ENCODE measurements around the gene DCDC2B. TPM values are rescaled to one million over a fixed set of nuclear protein-coding genes. Genes with fewer than 3 reads are reported as not detected.

The DCDC2B gene
- total RNA-seq, 1 experiment from 2014 or later: not detected

- TF ChIP-seq AFF4 (CRISPR knock-in tag; IDR thresholded peaks at IDR 0.05; ENCODE audit: borderline replicate concordance): no peak
These were observed 16.5 kb upstream of the DCDC2B start (continued) for GRCh38 chr1:32192220-32192948.

GRCh38 chr1:32194984-32195383 is 13.9 kb upstream of the DCDC2B start:
- no peak for ATAC-seq
- no peak overlapping the region for H3K27ac Mint-ChIP-seq
- no peaks in the 10 kb centered on the region for H3K9me3 Mint-ChIP-seq
- DNase-seq (ENCODE audit: low spot score): no peak
- POLR2A ChIA-PET: no interaction called here
- CTCF ChIA-PET: no interaction called here
- no peaks in the 10 kb centered on the region for H3K27me3 Mint-ChIP-seq (ENCODE audit: low read depth)
- TF ChIP-seq, protein P1, sequence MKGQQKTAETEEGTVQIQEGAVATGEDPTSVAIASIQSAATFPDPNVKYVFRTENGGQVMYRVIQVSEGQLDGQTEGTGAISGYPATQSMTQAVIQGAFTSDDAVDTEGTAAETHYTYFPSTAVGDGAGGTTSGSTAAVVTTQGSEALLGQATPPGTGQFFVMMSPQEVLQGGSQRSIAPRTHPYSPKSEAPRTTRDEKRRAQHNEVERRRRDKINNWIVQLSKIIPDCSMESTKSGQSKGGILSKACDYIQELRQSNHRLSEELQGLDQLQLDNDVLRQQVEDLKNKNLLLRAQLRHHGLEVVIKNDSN (CRISPR knock-in tag; IDR thresholded peaks at IDR 0.05): no peak
- TF ChIP-seq NR1H2 (CRISPR knock-in tag; IDR thresholded peaks at IDR 0.05) (no peak), IRF2 (CRISPR knock-in tag; IDR thresholded peaks at IDR 0.05; ENCODE audit: borderline replicate concordance, low read depth) (no peak), MLX (CRISPR knock-in tag; IDR thresholded peaks at IDR 0.05) (no peak)
- TF ChIP-seq, protein P2, sequence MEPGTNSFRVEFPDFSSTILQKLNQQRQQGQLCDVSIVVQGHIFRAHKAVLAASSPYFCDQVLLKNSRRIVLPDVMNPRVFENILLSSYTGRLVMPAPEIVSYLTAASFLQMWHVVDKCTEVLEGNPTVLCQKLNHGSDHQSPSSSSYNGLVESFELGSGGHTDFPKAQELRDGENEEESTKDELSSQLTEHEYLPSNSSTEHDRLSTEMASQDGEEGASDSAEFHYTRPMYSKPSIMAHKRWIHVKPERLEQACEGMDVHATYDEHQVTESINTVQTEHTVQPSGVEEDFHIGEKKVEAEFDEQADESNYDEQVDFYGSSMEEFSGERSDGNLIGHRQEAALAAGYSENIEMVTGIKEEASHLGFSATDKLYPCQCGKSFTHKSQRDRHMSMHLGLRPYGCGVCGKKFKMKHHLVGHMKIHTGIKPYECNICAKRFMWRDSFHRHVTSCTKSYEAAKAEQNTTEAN (CRISPR knock-in tag; IDR thresholded peaks at IDR 0.05): no peak
- H3K36me3 Mint-ChIP-seq: peaks cover 73% of the 10 kb centered on the region
- no peak overlapping the region for H3K4me3 Mint-ChIP-seq
- H3K4me1 Mint-ChIP-seq: peaks cover 21% of the 10 kb centered on the region

DNA sequence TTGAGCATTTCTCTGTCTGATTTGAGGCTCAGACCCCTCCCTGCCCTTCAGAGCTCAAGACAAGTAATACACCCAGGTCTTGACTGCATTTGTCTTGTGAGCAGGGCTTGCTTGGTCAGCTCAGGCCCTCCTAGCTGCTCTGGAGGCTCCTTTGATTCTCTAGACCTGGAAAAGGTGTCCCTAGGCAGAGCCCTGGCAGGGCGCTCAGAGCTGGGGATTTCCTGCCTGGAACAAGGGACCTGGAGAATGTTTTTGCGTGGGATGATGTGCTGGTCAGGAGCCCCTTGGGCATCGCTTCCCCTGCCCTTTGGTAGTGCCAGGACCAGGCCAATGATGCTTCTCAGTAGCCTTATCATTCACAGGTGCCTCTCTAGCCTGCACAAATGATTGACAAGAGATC is 13.4 kb upstream of the DCDC2B start:
- H3K27me3 Mint-ChIP-seq (ENCODE audit: low read depth): no peaks in the 10 kb centered on the region
- no peak overlapping the region for H3K27ac Mint-ChIP-seq
- no peak for DNase-seq (ENCODE audit: low spot score)
- no peak for TF ChIP-seq JAZF1 (CRISPR knock-in tag; IDR thresholded peaks at IDR 0.05)
- no peak for TF ChIP-seq TP53 (CRISPR knock-in tag; IDR thresholded peaks at IDR 0.05)
- no peak for TF ChIP-seq SP1 (CRISPR knock-in tag; conservative IDR thresholded peaks at IDR 0.05)
- TF ChIP-seq AFF4 (CRISPR knock-in tag; IDR thresholded peaks at IDR 0.05; ENCODE audit: borderline replicate concordance): no peak
- ChIA-PET POLR2A (no interaction called here), CTCF (no interaction called here)
- no peak for ATAC-seq
- no peak overlapping the region for H3K4me3 Mint-ChIP-seq
- no peaks in the 10 kb centered on the region for H3K9me3 Mint-ChIP-seq
- peaks cover 68% of the 10 kb centered on the region for H3K36me3 Mint-ChIP-seq
- H3K4me1 Mint-ChIP-seq: peaks cover 26% of the 10 kb centered on the region
